Measurements from ENCODE around the gene TANC1. TPM values are rescaled to one million over a fixed set of nuclear protein-coding genes. Genes with fewer than 3 reads are reported as not detected.
"Not testable (repeated sequence)": the region's sequence is repeated elsewhere in the genome, so short reads cannot be mapped to it uniquely, and the experiment has no call there.

TANC1 gene
- polyA plus RNA-seq, 10 donors = 13.8 to 30.1 (median 22.7) TPM

GRCh38 chr2:159086342-159086741 lies 117.9 kb downstream of the TANC1 start:
- no peak for DNase-seq

GRCh38 chr2:159086826-159087225 lies 118.4 kb downstream of the TANC1 start:
- no peak for DNase-seq

- DNase-seq = no peak
Measured at GRCh38 chr2:159088906-159089305, 120.5 kb downstream of the TANC1 start.

GRCh38 chr2:159089543-159089942 lies 121.1 kb downstream of the TANC1 start:
- peak in 1 of 3 donors; percentile 56 for DNase-seq

- DNase-seq = no peak
Measured at GRCh38 chr2:159090514-159091201, 122.2 kb downstream of the TANC1 start.

GRCh38 chr2:159091381-159091780 lies 122.9 kb downstream of the TANC1 start:
- no peak for DNase-seq

GRCh38 chr2:159091976-159092375 lies 123.5 kb downstream of the TANC1 start:
- DNase-seq = no peak

GRCh38 chr2:159093497-159093896 lies 125.1 kb downstream of the TANC1 start:
- no peak for DNase-seq

- DNase-seq = no peak
Measured at GRCh38 chr2:159094173-159094737, 125.8 kb downstream of the TANC1 start.

- no peak for DNase-seq
Measured at GRCh38 chr2:159095813-159096212, 127.4 kb downstream of the TANC1 start.

GRCh38 chr2:159096302-159096855 lies 127.9 kb downstream of the TANC1 start:
- DNase-seq = not testable (repeated sequence)

GRCh38 chr2:159096901-159097300 lies 128.5 kb downstream of the TANC1 start:
- no peak for DNase-seq

GRCh38 chr2:159098361-159098760 lies 129.9 kb downstream of the TANC1 start:
- no peak for DNase-seq

- no peak for DNase-seq
Measured at GRCh38 chr2:159098921-159099411, 130.5 kb downstream of the TANC1 start.

- no peak for DNase-seq
Measured at GRCh38 chr2:159101755-159102489, 133.5 kb downstream of the TANC1 start.

- no peak for DNase-seq
Measured at GRCh38 chr2:159103411-159103810, 135.0 kb downstream of the TANC1 start.

- DNase-seq = no peak
Measured at GRCh38 chr2:159106109-159106508, 137.7 kb downstream of the TANC1 start.

- DNase-seq = no peak
Measured at GRCh38 chr2:159108181-159108893, 139.9 kb downstream of the TANC1 start.

- no peak for DNase-seq
Measured at GRCh38 chr2:159109517-159109916, 141.1 kb downstream of the TANC1 start.

GRCh38 chr2:159110784-159111183 lies 142.3 kb downstream of the TANC1 start:
- no peak for DNase-seq

GRCh38 chr2:159111346-159111927 lies 143.0 kb downstream of the TANC1 start:
- no peak for DNase-seq
